GM21576 (cell line): ENCODE results near the gene COPB1.

Experiments used
- ATAC-seq: cut with Tn5 transposase; IDR thresholded peaks from one replicate; pipeline ENCODE4 v1.9.1; 2021; ENCODE audit warnings: mild to moderate bottlenecking, moderate library complexity; ENCODE audit not compliant: unreplicated experiment

Gene COPB1

GRCh38 chr11:14518820-14519219, 19.2 kb upstream of the COPB1 start:
- no peak for ATAC-seq

- ATAC-seq = no peak
Measured at GRCh38 chr11:14513800-14514199, 14.2 kb upstream of the COPB1 start.

GRCh38 chr11:14506532-14506931, 6.9 kb upstream of the COPB1 start:
- no peak for ATAC-seq

- ATAC-seq = no peak
Measured at GRCh38 chr11:14503023-14503422, 3.4 kb upstream of the COPB1 start.

- ATAC-seq = no peak
Measured at GRCh38 chr11:14502039-14502438, 2.4 kb upstream of the COPB1 start.

- ATAC-seq = peak; percentile 56
Measured at GRCh38 chr11:14500181-14500651, 605 bp upstream of the COPB1 start.

GRCh38 chr11:14499178-14499559, 442 bp downstream of the COPB1 start:
- ATAC-seq = peak; percentile 8

- ATAC-seq = no peak
Measured at GRCh38 chr11:14480716-14481115, 18.9 kb downstream of the COPB1 start.

GRCh38 chr11:14471127-14471526, 28.5 kb downstream of the COPB1 start:
- ATAC-seq = no peak

- no peak for ATAC-seq
Measured at GRCh38 chr11:14463623-14464022, 36.0 kb downstream of the COPB1 start.

GRCh38 chr11:14460147-14460546, 39.5 kb downstream of the COPB1 start:
- no peak for ATAC-seq

- ATAC-seq = no peak
Measured at GRCh38 chr11:14458377-14458776, 41.2 kb downstream of the COPB1 start.

- ATAC-seq = no peak
Measured at GRCh38 chr11:14455648-14456430, 43.8 kb downstream of the COPB1 start.

GRCh38 chr11:14454861-14455632, 44.6 kb downstream of the COPB1 start:
- ATAC-seq = no peak

- peak; percentile 43 for ATAC-seq
Measured at GRCh38 chr11:14451825-14452224, 47.8 kb downstream of the COPB1 start.

GRCh38 chr11:14449302-14449714, 50.3 kb downstream of the COPB1 start:
- ATAC-seq = no peak

- no peak for ATAC-seq
Measured at GRCh38 chr11:14448240-14448639, 51.4 kb downstream of the COPB1 start.

- no peak for ATAC-seq
Measured at GRCh38 chr11:14446701-14447169, 52.9 kb downstream of the COPB1 start.

- no peak for ATAC-seq
Measured at GRCh38 chr11:14445542-14446530, 53.8 kb downstream of the COPB1 start.

- ATAC-seq = no peak
Measured at GRCh38 chr11:14444441-14445189, 55.0 kb downstream of the COPB1 start.
